ENCODE results near the gene GCNT1. TPM values are rescaled to one million over a fixed set of nuclear protein-coding genes. Genes with fewer than 3 reads are reported as not detected.

The GCNT1 gene
- 18.5 and 27.7 TPM in 2 replicates for total RNA-seq
- 41.5 and 58.4 TPM in 2 replicates for polyA plus RNA-seq
- 21.4 and 25.9 TPM in 2 replicates for polyA plus RNA-seq (2012)
- polyA minus RNA-seq (ENCODE audit: low replicate concordance), result 1.9 and 19.4 TPM in 2 replicates

DNA sequence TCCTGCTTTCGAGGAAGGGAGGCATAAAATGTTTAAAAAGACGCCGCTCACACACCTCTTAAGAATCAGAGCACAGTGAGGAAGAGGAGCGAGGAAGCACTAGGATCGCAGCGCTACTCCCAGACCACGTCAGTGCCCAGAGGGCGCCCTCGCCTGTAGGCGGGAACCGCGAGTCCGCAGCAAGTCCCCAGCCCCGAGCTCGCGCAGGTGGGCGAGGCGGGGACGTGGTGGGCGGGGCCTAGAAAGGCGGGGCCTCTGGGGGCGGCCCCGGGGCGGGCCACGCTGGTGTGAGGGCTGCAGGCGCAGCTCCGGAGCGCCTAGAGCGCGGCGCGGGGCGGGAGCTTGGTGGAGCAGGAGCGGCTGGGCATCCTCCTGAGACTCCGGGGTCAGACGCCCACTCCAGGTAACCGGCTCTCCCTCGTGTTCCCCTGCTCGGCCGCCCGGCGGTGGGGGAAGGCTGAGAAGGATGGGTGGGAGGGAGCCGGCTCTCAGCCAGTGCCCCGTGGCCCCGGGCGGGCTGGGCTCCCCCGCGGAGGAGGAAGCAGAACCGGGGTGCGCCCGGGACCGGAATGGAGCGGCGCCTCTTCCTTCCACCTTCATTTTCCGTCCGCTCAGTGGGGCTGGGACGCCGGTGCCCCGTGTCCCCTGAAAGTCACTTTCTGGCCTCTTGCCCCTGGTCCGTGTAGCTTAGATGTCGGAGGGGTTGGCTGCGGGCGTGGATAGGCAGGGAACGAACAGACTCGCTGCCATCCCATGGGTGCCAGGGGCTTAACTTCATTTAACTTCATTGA is at the start of gene GCNT1:
Gene GCNT1, plus strand, starts transcription at position 280 of the 791 bp plus-strand sequence. CDS start 43,200 bp downstream, outside the sequence.
- H3K4me2 ChIP-seq (ENCODE audit: extremely low read depth, insufficient read depth, low read length), result peak within 1 kb of the TSS; percentile 98
- H3K9ac ChIP-seq (ENCODE audit: insufficient read depth, low read length), result peak within 1 kb of the TSS; percentile 77
- H3K4me3 ChIP-seq (replicated peaks in 1 of 4; ENCODE audit: control extremely low read depth in 1 of 4, insufficient read depth in 1 of 4, low read depth in 3 of 4, low read length in 4 of 4), result peak within 1 kb of the TSS; percentile 90 to 99 (median 92)
- no peaks in the 10 kb centered on the region for H3K27me3 ChIP-seq (ENCODE audit: control insufficient read depth, insufficient read depth, low read length)
- TF ChIP-seq, protein P1, sequence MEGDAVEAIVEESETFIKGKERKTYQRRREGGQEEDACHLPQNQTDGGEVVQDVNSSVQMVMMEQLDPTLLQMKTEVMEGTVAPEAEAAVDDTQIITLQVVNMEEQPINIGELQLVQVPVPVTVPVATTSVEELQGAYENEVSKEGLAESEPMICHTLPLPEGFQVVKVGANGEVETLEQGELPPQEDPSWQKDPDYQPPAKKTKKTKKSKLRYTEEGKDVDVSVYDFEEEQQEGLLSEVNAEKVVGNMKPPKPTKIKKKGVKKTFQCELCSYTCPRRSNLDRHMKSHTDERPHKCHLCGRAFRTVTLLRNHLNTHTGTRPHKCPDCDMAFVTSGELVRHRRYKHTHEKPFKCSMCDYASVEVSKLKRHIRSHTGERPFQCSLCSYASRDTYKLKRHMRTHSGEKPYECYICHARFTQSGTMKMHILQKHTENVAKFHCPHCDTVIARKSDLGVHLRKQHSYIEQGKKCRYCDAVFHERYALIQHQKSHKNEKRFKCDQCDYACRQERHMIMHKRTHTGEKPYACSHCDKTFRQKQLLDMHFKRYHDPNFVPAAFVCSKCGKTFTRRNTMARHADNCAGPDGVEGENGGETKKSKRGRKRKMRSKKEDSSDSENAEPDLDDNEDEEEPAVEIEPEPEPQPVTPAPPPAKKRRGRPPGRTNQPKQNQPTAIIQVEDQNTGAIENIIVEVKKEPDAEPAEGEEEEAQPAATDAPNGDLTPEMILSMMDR (conservative IDR thresholded peaks at IDR 0.05 in 1 of 2, IDR thresholded peaks at IDR 0.05 in 1 of 2; ENCODE audit: low read depth in 1 of 2, low read length in 2 of 2), result peak; percentile 22 to 41
- no peak for TF ChIP-seq EZH2 (IDR thresholded peaks at IDR 0.05; ENCODE audit: low read length, missing control alignments)
- H3K4me1 ChIP-seq (ENCODE audit: control insufficient read depth, extremely low read depth, insufficient read depth, low read length), result peaks cover 8% of the 10 kb centered on the region
- peak within 1 kb of the TSS; percentile 75 for H3K27ac ChIP-seq (ENCODE audit: insufficient read depth, low read length)
- H2AFZ ChIP-seq (ENCODE audit: low read length), result peak within 1 kb of the TSS; percentile 90
- peaks cover 29% of the 10 kb centered on the region for H3K79me2 ChIP-seq (ENCODE audit: control insufficient read depth, insufficient read depth, low read length)
- peak; percentile 79 to 85 for DNase-seq (ENCODE audit: low read depth in 2 of 2)
- no peaks in the 10 kb centered on the region for H3K9me3 ChIP-seq (ENCODE audit: control insufficient read depth, insufficient read depth, low read depth, low read length)
- H3K36me3 ChIP-seq (ENCODE audit: control insufficient read depth, insufficient read depth, low read length), result no peaks in the 10 kb centered on the region
- no peaks in the 10 kb centered on the region for H4K20me1 ChIP-seq (ENCODE audit: control insufficient read depth, extremely low read depth, insufficient read depth, low read length)

DNA sequence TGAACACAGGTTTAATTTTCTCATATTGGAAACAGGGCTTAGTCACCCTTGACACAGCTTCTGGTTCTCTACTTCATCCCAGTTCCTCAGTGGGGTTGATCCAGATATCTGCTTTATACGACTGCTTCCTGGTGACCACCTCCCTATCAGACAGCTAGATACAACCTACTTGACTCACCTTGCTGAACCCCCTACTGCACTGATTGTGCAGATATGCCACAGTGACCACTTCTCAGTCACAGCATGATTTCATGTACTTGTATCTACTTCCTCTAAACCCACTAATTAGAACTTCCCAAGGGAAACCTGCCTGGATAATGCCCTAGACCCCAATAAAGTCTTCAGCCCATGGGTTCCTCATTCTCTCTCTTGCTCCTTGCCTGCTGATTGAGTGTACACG is 46.3 kb upstream of the GCNT1 start:
- no peaks in the 10 kb centered on the region for H4K20me1 ChIP-seq (ENCODE audit: control insufficient read depth, extremely low read depth, insufficient read depth, low read length)
- no peak overlapping the region for H3K9ac ChIP-seq (ENCODE audit: insufficient read depth, low read length)
- no peak overlapping the region for H2AFZ ChIP-seq (ENCODE audit: low read length)
- no peak overlapping the region for H3K4me2 ChIP-seq (ENCODE audit: extremely low read depth, insufficient read depth, low read length)
- TF ChIP-seq, protein P1 (conservative IDR thresholded peaks at IDR 0.05 in 1 of 2, IDR thresholded peaks at IDR 0.05 in 1 of 2; ENCODE audit: low read depth in 1 of 2, low read length in 2 of 2), result no peak
- TF ChIP-seq EZH2 (IDR thresholded peaks at IDR 0.05; ENCODE audit: low read length, missing control alignments), result no peak
- no peak for DNase-seq (ENCODE audit: low read depth in 2 of 2)
- H3K4me3 ChIP-seq (replicated peaks in 1 of 4; ENCODE audit: control extremely low read depth in 1 of 4, insufficient read depth in 1 of 4, low read depth in 3 of 4, low read length in 4 of 4), result no peak overlapping the region
- H3K4me1 ChIP-seq (ENCODE audit: control insufficient read depth, extremely low read depth, insufficient read depth, low read length), result no peaks in the 10 kb centered on the region
- no peaks in the 10 kb centered on the region for H3K27me3 ChIP-seq (ENCODE audit: control insufficient read depth, insufficient read depth, low read length)
- no peaks in the 10 kb centered on the region for H3K79me2 ChIP-seq (ENCODE audit: control insufficient read depth, insufficient read depth, low read length)
- H3K27ac ChIP-seq (ENCODE audit: insufficient read depth, low read length), result no peak overlapping the region
- no peaks in the 10 kb centered on the region for H3K36me3 ChIP-seq (ENCODE audit: control insufficient read depth, insufficient read depth, low read length)
- H3K9me3 ChIP-seq (ENCODE audit: control insufficient read depth, insufficient read depth, low read depth, low read length), result no peaks in the 10 kb centered on the region

DNA sequence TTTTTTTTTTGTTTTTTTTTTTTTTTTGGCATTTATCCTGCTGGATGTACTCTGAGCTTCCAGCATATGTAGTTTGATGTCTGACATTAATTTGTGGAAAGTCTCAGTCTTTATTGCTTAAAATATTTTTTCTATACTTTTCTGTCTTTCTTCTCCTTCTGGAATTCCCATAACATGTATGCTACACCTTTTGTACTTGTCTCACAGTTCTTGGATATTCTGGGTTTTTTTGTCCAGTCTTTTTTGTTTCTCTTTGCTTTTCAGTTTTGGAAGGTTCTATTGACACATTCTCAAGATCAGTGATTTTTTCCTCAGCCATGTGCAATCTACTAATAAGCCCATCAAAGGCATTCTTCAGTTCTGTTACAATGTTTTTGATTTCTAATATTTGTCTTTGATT is 45.3 kb upstream of the GCNT1 start:
- Histone ChIP-seq H3K4me2 (ENCODE audit: extremely low read depth, insufficient read depth, low read length) (no peak overlapping the region), H3K4me1 (ENCODE audit: control insufficient read depth, extremely low read depth, insufficient read depth, low read length) (no peaks in the 10 kb centered on the region), H3K36me3 (ENCODE audit: control insufficient read depth, insufficient read depth, low read length) (no peaks in the 10 kb centered on the region), H3K9ac (ENCODE audit: insufficient read depth, low read length) (no peak overlapping the region), H2AFZ (ENCODE audit: low read length) (no peak overlapping the region), H3K9me3 (ENCODE audit: control insufficient read depth, insufficient read depth, low read depth, low read length) (no peaks in the 10 kb centered on the region), H3K4me3 (replicated peaks in 1 of 4; ENCODE audit: control extremely low read depth in 1 of 4, insufficient read depth in 1 of 4, low read depth in 3 of 4, low read length in 4 of 4) (no peak overlapping the region), H4K20me1 (ENCODE audit: control insufficient read depth, extremely low read depth, insufficient read depth, low read length) (no peaks in the 10 kb centered on the region), H3K27ac (ENCODE audit: insufficient read depth, low read length) (no peak overlapping the region), H3K79me2 (ENCODE audit: control insufficient read depth, insufficient read depth, low read length) (no peaks in the 10 kb centered on the region), H3K27me3 (ENCODE audit: control insufficient read depth, insufficient read depth, low read length) (no peaks in the 10 kb centered on the region)
- no peak for DNase-seq (ENCODE audit: low read depth in 2 of 2)
- TF ChIP-seq, protein P1 (conservative IDR thresholded peaks at IDR 0.05 in 1 of 2, IDR thresholded peaks at IDR 0.05 in 1 of 2; ENCODE audit: low read depth in 1 of 2, low read length in 2 of 2), result no peak
- no peak for TF ChIP-seq EZH2 (IDR thresholded peaks at IDR 0.05; ENCODE audit: low read length, missing control alignments)

Data from fibroblast of lung (primary cell).